PC-3 (cell line): ENCODE data around the gene PTPRN2.

ENCODE experiments used
- CTCF ChIP-seq: fragments of 300-600 bp; sonication (generic); conservative IDR thresholded peaks from 2 replicates; pipeline ENCODE4 v1.5.1; 2017; ENCODE audit warnings: antibody characterized with exemption, low read depth, mild to moderate bottlenecking, low read length
- EZH2 ChIP-seq: fragments of 300-600 bp; sonication (generic); IDR thresholded peaks from one replicate; pipeline ENCODE4 v1.6.1; 2017; ENCODE audit warnings: antibody characterized with exemption, mild to moderate bottlenecking, low read length; ENCODE audit not compliant: unreplicated experiment

DNA sequence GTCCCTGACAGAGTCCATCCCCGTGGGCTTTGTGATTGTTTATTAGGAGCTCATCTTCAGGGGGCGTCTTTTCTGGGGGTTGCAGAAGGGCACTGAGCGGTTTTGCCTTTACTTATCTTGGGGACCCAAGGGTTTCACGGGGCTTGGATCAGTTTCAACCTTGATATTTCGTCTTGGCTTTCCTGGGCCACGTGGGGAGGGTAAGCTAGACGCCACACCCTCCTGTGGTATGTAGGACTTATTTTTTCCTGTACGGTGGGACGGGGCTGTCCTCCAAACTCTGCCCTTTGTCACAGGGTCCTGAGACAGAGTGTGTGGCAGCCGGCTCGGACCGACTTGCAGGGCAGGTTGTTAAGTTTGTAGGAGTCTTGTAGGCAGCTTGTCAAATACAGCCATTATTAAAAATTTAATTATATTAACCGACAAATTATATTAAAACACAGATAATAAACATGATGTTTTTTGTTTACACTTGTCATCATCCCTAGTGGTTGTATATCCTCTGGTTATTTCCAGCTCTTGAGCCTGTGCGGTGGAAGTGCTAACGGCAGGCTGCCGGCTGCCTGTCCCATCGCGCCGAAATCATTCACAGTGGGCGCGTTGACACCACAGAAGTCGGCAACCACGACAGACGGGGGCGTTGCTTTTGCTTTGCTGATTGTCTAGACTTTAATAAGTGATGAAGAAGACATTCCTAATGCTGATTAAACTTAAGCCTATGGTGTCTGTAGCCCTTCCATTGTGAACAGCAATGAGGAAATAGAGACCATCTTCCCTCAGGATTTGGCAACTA lies 1057.7 kb downstream of the PTPRN2 start:
- no peak for TF ChIP-seq EZH2
- TF ChIP-seq CTCF: no peak
